BE2C (cell line): ENCODE data around the gene FAM107B.
"Not testable (repeated sequence)": the region's sequence is repeated elsewhere in the genome, so short reads cannot be mapped to it uniquely, and the experiment has no call there.

ENCODE experiments used
- DNase-seq: peaks from one replicate; pipeline ENCODE4 v3.0.0-alpha.2; 2020
- H3K27me3 ChIP-seq: fragments of 250-450 bp; sonication (Bioruptor Pico); 2 replicates; pipeline ENCODE4 v1.5.1; 2020; ENCODE audit warnings: mild to moderate bottlenecking
- H3K36me3 ChIP-seq: fragments of 250-450 bp; sonication (Bioruptor Pico); 2 replicates; pipeline ENCODE4 v1.5.1; 2020; ENCODE audit warnings: mild to moderate bottlenecking
- H3K4me1 ChIP-seq: fragments of 250-450 bp; sonication (Bioruptor Pico); 2 replicates; pipeline ENCODE4 v1.5.1; 2020
- H3K4me3 ChIP-seq: 2 replicates; pipeline ENCODE4 v1.5.1; 2011; ENCODE audit warnings: low read depth, low read length
- H3K9me3 ChIP-seq: fragments of 250-450 bp; sonication (Bioruptor Pico); 2 replicates; pipeline ENCODE4 v1.5.1; 2020
- TF ChIP-seq, protein P1 (sequence below): IDR thresholded peaks from 2 replicates; pipeline ENCODE4 v1.5.1; 2012; ENCODE audit warnings: mild to moderate bottlenecking, low read depth, low read length

FAM107B gene

DNA sequence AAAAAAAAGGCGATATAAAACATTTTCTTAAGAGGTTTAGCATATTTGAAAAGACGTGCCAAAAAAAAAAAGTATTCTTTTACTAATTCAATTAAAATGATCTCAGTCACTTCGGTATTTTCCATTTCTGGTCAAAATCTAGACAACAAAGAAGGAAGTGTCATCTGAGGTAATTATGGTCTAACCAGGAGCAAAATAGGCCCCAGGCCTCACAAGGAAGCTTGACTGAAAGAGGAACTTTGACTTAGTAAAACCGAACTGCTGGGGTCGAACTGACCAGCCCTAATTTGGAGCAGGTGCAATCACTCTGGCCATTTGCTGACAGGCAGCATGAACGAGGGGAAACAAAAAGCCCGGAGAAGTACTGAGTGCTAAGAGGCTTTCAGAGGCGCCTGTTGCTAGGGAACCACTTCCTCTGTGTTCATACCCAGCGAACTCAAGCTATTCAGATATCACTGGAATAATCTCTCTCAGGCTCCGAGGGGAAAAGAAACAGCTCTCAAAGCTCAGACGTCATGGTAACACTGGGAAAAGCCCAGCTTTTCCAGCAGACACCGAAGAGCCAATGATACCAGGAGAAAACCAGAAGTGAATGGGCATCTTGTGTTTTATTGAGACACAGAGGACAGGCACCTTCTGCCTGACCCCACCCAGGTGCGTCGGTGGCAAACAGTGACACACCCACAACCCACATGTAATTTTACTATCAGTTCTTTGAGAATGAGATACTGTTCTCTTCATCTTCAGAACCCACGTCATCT is 126.5 kb downstream of the FAM107B start:
- no peaks in the 10 kb centered on the region for H3K36me3 ChIP-seq
- no peaks in the 10 kb centered on the region for H3K27me3 ChIP-seq
- peak; percentile 74 for DNase-seq
- no peaks in the 10 kb centered on the region for H3K9me3 ChIP-seq
- H3K4me3 ChIP-seq = peak overlapping the region; percentile 15
- TF ChIP-seq, protein P1, sequence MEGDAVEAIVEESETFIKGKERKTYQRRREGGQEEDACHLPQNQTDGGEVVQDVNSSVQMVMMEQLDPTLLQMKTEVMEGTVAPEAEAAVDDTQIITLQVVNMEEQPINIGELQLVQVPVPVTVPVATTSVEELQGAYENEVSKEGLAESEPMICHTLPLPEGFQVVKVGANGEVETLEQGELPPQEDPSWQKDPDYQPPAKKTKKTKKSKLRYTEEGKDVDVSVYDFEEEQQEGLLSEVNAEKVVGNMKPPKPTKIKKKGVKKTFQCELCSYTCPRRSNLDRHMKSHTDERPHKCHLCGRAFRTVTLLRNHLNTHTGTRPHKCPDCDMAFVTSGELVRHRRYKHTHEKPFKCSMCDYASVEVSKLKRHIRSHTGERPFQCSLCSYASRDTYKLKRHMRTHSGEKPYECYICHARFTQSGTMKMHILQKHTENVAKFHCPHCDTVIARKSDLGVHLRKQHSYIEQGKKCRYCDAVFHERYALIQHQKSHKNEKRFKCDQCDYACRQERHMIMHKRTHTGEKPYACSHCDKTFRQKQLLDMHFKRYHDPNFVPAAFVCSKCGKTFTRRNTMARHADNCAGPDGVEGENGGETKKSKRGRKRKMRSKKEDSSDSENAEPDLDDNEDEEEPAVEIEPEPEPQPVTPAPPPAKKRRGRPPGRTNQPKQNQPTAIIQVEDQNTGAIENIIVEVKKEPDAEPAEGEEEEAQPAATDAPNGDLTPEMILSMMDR = no peak
- peaks cover 33% of the 10 kb centered on the region for H3K4me1 ChIP-seq

DNA sequence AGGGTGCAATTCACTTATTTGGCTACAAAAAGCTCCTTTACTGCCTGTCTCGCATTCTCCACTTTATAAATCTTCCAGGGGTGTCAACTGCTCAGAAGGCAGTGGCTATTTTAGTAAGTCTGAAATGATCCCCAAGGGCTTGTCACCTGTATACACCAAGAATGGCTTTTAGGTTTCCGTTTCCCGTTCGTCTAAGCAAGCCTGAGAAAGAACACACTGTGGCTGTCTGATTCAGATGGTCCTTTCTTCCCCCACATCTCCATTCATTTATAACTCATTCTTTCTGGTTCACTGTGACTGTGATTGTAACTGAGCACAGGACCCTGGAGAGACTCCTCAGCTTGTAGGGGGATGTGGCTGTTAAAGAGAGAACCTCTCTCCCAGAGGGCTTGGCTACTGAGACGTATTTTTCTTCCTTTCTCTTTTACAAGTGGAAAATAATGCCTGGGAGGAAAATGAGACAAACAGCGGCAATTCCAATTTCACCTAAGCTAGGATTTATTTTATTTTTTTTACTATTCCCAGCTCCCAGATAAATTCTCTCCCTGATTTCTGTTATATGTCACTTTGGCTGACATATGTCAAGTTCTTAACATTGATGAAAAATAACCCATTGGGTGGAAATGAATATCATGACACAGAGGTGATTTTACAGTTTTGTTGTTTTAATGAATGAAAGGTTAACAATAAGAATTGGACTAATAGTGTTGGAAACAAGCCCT is 129.3 kb downstream of the FAM107B start:
- Histone ChIP-seq H3K4me1 (peaks cover 15% of the 10 kb centered on the region), H3K9me3 (no peaks in the 10 kb centered on the region), H3K36me3 (no peaks in the 10 kb centered on the region), H3K4me3 (no peak overlapping the region), H3K27me3 (no peaks in the 10 kb centered on the region)
- TF ChIP-seq, protein P1 = no peak
- no peak for DNase-seq

DNA sequence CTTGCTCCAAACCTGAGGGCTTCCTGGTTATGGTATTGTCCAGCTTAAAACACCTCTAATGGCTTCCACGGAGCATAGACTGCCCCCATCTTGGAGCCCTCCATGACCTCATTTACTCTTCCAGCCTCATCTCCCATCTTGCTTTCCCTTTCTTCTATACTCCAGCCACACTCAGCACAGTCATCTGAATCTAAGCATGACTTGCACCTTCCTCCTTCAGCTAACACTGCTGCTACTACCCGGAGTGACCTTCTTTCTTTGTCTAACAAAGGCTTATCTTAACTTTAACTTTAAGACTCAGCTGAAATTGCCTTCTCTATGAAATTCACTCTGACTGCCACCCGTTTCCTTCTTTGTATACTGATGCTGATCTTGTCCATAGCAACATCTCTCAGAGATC is 135.1 kb downstream of the FAM107B start:
- Histone ChIP-seq H3K4me3 (no peak overlapping the region), H3K9me3 (no peaks in the 10 kb centered on the region), H3K27me3 (no peaks in the 10 kb centered on the region), H3K36me3 (no peaks in the 10 kb centered on the region), H3K4me1 (no peaks in the 10 kb centered on the region)
- TF ChIP-seq, protein P1 = no peak
- DNase-seq = no peak

DNA sequence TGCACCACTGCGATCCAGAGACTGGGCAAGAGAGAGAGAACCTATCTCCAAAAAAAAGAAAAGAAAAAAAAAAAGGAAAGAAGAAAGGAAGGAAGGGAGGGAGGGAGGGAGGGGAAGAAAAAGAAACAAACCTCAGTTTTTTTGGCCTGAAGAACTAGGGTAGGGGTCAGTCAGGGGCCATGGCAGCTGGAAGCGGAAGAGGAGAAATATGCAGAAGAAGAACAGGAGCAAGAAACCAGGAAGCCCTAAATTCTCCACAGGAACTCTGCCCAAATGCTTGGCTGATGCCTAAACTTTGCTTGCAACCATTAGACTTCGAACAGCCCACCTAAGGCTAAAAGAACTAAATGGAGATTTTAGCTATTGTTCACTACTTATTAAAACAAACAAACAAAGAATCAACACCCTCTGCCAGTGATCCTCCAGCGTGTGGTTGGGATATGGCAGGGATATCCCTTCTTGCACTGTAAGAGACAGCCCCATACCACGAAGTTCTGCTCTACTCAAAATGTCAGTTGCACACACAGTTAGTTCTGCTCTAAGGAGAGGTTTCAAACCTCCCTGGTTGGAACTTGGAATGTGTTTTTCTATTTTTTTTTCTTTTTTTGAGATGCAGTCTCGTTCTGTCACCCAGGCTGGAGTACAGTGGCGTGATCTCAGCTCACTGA is 139.5 kb downstream of the FAM107B start:
- no peaks in the 10 kb centered on the region for H3K9me3 ChIP-seq
- H3K4me1 ChIP-seq = no peaks in the 10 kb centered on the region
- no peaks in the 10 kb centered on the region for H3K27me3 ChIP-seq
- H3K36me3 ChIP-seq = no peaks in the 10 kb centered on the region
- H3K4me3 ChIP-seq = no peak overlapping the region
- DNase-seq = no peak
- TF ChIP-seq, protein P1 = no peak

DNA sequence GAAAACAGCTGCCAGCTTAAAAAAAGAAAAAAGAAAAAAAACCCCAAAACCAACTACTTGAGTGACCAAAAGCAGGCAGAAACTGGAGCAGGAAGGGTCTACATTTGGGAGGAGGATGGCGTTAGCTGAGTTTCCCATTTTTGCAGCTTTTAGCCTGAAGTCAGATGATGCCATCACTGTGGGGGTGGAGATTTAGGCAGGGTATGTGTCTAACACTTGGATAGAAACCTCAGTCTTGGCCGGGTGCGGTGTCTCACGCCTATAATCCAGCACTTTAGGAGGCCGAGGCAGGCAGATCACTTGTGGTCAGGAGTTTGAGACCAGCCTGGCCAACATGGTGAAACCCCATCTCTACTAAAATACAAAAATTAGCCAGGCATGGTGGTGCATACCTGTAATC is 140.1 kb downstream of the FAM107B start:
- H3K27me3 ChIP-seq, H3K9me3 ChIP-seq, H3K4me3 ChIP-seq, DNase-seq, H3K36me3 ChIP-seq, H3K4me1 ChIP-seq: not testable (repeated sequence)

DNA sequence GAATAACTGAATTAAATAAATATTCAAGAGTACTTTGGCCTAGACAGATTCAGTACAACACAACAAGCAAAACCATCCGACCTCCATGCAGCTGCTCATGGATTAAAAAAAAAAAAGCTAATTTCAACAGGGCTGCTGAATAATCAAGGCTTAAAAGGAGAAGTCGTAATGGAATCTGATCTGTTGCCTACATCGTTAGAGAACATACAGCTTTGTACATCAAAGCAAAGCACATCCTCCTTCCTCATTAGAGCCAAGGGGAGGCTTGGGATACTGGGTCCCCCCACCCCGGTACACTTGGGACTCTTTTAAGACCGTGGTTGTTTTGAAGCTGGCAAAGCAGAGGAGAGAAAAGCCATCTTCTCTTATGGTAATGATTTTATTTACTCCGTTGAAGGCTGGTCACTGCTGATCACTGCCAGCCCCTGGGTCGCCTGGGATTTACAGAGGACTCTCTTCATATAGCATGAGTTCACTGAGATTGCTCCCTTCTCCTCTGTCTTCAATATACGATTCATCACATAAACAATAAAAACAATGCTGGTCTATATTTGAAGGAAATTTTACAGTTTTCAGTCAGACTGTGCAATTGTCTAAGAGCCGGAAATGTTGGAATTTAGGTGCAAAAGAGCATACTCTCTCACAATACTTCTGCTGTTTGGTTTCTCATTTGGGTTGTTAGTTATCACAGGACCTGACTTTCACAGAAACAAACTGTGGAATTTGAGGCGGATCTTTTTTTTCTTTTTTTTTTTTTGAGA is 148.8 kb downstream of the FAM107B start:
- no peaks in the 10 kb centered on the region for H3K9me3 ChIP-seq
- no peaks in the 10 kb centered on the region for H3K27me3 ChIP-seq
- DNase-seq = no peak
- no peaks in the 10 kb centered on the region for H3K36me3 ChIP-seq
- TF ChIP-seq, protein P1 = no peak
- H3K4me3 ChIP-seq = no peak overlapping the region
- H3K4me1 ChIP-seq = no peaks in the 10 kb centered on the region; the same call in 1 of the 2 replicates
